Esophagus (tissue), 2 donors: ENCODE measurements around the gene RFX5. TPM values are rescaled to one million over a fixed set of nuclear protein-coding genes. Genes with fewer than 3 reads are reported as not detected.

Experiments
- polyA plus RNA-seq, 2 donors: library from polyadenylated mRNA; stranded (reverse); fragments of 200-250 nt; gene quantifications; one replicate each; pipeline ENCODE4 v1.2.3, GENCODE V29; 2013
- donor health status: healthy with polysubstance abuse.
- donor health status: Bipolar disorder and iron deficiency.

RFX5 gene
- polyA plus RNA-seq, 2 donors, result 12.0 to 12.9 TPM

Other genes starting within 250 kb of the RFX5 start
- gene SEMA6C, start 200.6 kb downstream of the RFX5 start, polyA plus RNA-seq, result 1 to 10 TPM; 3.3 to 7.2 TPM
- 1 to 10 TPM; 1.2 to 1.6 TPM for gene TNFAIP8L2, start 190.6 kb downstream of the RFX5 start, polyA plus RNA-seq
- 1 to 10 TPM; 3.8 TPM for gene LYSMD1, start 181.3 kb downstream of the RFX5 start, polyA plus RNA-seq
- 10 to 100 TPM; 40.5 to 43.9 TPM for gene SCNM1, start 181.1 kb downstream of the RFX5 start, polyA plus RNA-seq
- under 1 TPM; 0.14 to 0.22 TPM for gene TMOD4, start 171.3 kb downstream of the RFX5 start, polyA plus RNA-seq
- gene VPS72, start 157.1 kb downstream of the RFX5 start, polyA plus RNA-seq, result 10 to 100 TPM; 27.2 to 28.2 TPM
- gene PIP5K1A, start 148.7 kb downstream of the RFX5 start, polyA plus RNA-seq, result 10 to 100 TPM; 16.4 to 23.2 TPM
- gene PSMD4, start 92.5 kb downstream of the RFX5 start, polyA plus RNA-seq, result 100 to 1,000 TPM; 127 to 168 TPM
- 10 to 100 TPM in 1 of 2 donors, 1 to 10 TPM in 1; 8.0 to 11.4 TPM for gene ZNF687, start 65.0 kb downstream of the RFX5 start, polyA plus RNA-seq
- 10 to 100 TPM; 22.3 to 28.6 TPM for gene PI4KB, start 19.8 kb downstream of the RFX5 start, polyA plus RNA-seq
- gene SELENBP1, start 25.5 kb upstream of the RFX5 start, polyA plus RNA-seq, result 10 to 100 TPM; 23.5 to 27.4 TPM
- 100 to 1,000 TPM; 223 to 250 TPM for gene PSMB4, start 52.3 kb upstream of the RFX5 start, polyA plus RNA-seq
- gene POGZ, start 112.2 kb upstream of the RFX5 start, polyA plus RNA-seq, result 10 to 100 TPM; 11.0 to 26.3 TPM
- 10 to 100 TPM; 10.5 to 13.7 TPM for gene CGN, start 164.1 kb upstream of the RFX5 start, polyA plus RNA-seq
- gene TUFT1, start 193.1 kb upstream of the RFX5 start, polyA plus RNA-seq, result 10 to 100 TPM; 28.6 to 33.5 TPM